Choroid plexus epithelial cell (primary cell): ENCODE measurements around the gene KCNB1.

Source experiments
- DNase-seq: peaks from one replicate; pipeline ENCODE4 v3.0.0-alpha.2; 2010; ENCODE audit warnings: low read depth
- H3K4me3 ChIP-seq: 2 replicates; pipeline ENCODE4 v1.5.1; 2011; ENCODE audit warnings: low read depth, mild to moderate bottlenecking, control low read depth, low read length, moderate library complexity
- CTCF ChIP-seq: conservative IDR thresholded peaks from 2 replicates; pipeline ENCODE4 v1.5.1; 2011; ENCODE audit warnings: low read depth, mild to moderate bottlenecking, control low read depth, inconsistent platforms, low read length, moderate library complexity

The KCNB1 gene

DNA sequence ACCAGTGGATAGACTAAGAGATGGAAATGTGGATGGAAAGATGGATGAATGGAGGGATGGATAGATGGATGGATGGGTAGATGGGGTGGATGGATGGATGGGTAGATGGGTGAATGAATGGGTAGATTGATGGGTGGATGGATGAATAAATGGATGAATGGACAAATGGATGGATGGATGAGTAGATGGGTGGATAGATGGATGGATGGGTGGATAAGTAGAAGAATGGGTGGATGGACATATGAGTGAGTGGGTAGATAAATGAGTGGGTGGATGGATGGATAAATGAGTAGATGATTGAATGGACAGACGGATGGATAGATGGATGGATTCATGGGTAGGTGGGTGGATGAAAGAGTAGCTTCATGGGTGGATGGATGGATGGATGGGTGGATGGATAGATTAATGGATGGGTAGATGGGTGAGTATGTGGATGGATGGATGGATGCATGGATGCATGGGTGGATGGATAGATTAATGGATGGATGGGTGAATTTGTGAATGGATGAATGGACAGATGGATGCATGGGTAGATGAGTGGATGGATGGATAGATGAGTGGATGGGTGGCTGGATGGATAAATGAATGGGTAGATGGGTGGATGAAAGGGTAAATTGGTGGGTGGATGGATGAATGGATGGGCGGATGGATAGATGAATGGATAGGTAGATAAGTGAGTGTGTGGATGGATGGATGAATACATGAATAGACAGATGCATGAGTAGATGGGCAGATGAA lies 29.5 kb upstream of the KCNB1 start:
- no peak for TF ChIP-seq CTCF
- no peak overlapping the region for H3K4me3 ChIP-seq
- no peak for DNase-seq

GRCh38 chr20:49510562-49511122 lies 28.2 kb upstream of the KCNB1 start:
- TF ChIP-seq CTCF = no peak
- no peak overlapping the region for H3K4me3 ChIP-seq
- peak; percentile 92 for DNase-seq

DNA sequence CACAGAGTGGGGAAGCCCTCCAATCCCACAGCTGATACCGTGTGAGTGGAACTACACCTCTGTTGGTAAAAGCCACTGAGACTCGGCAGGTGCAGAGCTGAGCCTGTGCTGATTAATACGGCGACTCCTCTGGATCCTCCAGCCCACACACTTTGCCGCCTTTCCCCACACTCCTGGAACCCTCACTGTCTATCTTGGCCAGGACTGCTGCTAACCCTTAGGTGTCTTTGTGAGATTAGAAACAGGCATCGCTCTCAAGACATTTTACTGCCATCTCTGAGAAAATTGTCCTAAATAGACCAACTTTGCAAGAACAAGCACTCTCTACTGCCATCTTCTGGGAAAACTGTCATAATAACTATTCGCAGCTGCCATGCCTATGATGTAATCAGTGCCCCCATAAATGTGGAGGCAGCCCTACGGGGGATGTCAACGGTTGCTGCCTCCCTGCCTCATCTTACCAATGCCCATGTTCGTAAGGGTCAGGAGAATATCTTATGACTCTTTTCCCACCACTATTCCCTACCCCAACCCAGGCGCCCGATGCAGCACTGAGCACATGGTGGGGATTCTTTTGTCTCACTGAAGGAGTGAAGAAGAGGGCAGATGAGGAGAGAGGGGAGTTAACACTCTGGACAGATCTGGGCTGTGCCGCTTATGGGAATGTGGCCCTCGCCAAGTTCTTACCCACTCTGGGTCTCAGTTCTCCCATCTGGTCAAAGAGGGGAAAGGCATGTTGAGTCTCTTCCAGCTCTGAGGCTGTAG lies 26.1 kb upstream of the KCNB1 start:
- H3K4me3 ChIP-seq = no peak overlapping the region
- DNase-seq = peak; percentile 76
- peak; percentile 69 for TF ChIP-seq CTCF

DNA sequence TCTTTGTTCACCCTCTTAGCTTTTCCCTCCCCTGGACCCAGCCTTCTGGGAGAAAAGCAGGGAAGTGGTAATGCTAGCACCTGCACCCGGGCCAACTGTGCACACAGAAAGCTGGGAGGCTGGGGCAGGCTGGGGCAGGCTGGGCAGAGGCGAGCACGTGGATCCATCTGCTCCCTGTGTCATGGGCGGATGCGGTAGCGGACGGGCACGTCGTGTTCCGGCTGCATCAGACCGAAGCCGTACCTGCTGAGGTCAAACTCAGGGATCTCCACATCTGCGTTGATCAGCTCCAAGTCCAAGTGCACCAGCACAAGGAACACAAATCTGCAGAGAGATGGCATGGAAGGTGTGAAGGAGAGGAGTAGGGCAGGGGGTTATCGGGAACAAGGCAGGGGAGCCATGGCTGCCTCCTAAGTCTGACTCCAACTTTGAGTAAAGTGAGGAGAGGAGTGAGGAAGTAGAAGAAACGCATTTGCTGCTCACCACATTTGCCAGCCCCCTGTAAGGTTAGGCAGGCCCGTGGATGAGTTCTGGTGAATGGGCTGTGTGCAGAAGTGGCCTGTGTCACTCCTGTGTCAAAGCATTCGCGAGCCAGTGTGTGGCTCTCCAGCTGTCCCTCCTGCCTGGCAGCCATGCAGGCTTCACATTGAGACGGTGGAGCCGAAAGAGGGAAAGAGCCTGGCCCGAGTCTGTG lies 25.4 kb upstream of the KCNB1 start:
- no peak for TF ChIP-seq CTCF
- no peak for DNase-seq
- no peak overlapping the region for H3K4me3 ChIP-seq

DNA sequence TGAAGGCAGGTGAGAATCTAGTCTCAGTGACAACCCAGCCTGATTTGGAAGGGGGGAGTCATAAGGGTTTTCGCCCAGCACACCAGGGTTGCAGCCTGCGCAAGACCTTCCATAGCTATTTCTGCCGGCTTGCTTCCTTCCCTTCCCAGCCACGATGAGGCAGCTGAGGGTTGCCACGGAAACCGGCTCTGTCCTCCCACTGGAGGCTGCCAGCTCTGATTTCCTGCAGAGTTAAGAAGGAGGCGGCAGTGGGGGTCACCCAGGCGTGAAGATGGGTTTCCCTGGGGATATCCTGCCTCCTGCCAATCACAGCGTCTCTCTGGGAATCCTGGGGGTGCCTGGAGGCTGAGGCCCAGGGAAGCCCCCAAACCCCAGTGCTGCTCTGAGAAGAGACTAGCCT lies 23.1 kb upstream of the KCNB1 start:
- TF ChIP-seq CTCF = no peak
- peak; percentile 74 for DNase-seq
- no peak overlapping the region for H3K4me3 ChIP-seq

DNA sequence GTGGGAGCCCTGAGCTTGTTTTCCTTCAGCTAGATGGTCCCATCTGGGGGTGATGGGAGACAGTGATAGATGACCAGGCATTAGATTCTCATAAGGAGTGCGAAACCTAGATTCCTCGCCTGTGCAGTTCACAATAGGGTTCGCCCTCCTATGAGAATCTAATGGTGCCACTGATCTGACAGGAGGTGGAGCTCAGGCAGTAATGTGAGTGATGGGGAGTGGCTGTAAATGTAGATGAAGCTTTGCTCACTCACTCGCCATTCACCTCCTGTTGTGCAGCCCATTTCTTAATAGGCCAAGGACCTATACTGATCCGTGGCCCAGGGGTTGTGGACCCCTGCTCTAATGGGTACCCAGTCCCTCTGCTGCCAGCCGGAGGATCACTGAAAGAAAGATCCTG lies 20.7 kb upstream of the KCNB1 start:
- TF ChIP-seq CTCF = no peak
- DNase-seq = no peak
- H3K4me3 ChIP-seq = no peak overlapping the region
